ENCODE measurements around the gene TK2.
"Not testable (repeated sequence)": the region's sequence is repeated elsewhere in the genome, so short reads cannot be mapped to it uniquely, and the experiment has no call there.

Gene TK2

DNA sequence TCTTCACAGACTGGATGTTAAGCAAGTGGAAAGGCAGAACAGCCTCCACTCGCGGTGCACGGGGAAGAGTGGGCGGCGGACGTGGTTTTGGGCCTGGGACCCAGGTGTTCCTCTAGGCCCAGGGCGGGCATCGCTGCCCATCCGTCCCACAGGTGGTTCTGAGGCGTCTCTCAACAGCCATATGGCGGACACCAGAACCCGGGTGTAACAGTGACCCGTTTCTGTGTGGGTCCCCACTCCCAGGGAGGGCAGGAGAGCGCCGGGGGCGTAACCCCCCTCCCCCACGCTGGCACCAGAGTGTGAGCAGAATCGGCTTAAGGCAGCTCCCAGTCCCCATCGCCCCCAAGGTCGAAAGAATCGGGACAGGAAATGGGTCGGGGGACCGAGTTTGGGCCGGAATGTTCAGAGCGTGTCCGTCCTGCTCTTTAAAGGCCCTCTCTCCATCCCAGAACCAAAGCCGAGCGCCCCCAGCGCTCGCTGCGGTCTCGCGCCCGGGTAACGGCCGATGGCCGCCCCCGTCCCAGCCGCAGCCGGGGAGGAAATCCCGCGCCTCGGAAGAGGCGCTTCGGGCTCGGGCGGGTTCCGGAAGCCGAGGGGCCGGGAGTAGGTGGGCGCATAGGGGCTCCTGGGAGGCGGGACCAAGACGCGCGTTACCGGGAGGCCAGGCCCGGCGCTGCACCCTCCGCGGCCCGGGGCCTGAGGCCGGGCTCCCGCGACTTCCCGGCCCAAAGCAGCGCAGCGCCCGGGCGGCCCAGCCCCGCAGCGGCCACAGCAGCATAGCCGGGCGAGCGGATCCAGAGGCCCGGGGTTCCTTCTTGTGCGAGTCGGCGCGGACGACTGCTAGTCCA lies at the start of gene TK2:
TK2 (minus strand) TSS at position 839 of the 848 bp plus-strand sequence; CDS start at position 778, 61 bp downstream.
- Histone ChIP-seq H3K9me3 (ENCODE audit: insufficient read depth, low read depth, low read length) (no peaks in the 10 kb centered on the region), H3K27me3 (ENCODE audit: insufficient read depth, low read length) (peaks cover 23% of the 10 kb centered on the region), H3K36me3 (ENCODE audit: insufficient read depth, low read depth, low read length) (no peaks in the 10 kb centered on the region), H3K4me1 (ENCODE audit: insufficient read depth, low read length) (peaks cover 5% of the 10 kb centered on the region; the same call in 1 of the 2 replicates), H3K9ac (ENCODE audit: low read depth, low read length) (peak within 1 kb of the TSS; percentile 86), H3K4me3 (ENCODE audit: low read length) (peak within 1 kb of the TSS; percentile 78), H3K27ac (ENCODE audit: low read length) (peak within 1 kb of the TSS; percentile 16)

DNA sequence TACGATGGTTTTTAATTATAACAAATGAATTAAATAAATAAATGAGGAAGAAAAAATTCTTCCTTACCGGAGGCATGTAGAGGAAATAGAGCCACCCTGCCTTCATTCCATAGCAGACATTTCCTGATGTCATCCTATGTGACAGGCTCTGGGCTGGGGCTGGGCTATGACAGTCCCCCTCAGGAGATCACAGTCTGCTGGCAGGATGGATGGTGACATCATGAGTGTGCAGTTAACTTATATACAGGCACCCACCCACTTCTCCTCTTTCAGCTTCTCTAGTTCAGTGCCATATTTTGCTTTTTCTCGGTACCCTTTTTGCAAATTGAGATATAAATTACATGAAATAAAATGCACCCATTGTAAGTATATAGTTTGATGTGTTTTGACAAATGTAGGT lies 48.2 kb upstream of the TK2 start:
- H3K27me3 ChIP-seq (ENCODE audit: insufficient read depth, low read length), result peaks cover 4% of the 10 kb centered on the region
- no peak overlapping the region for H3K9ac ChIP-seq (ENCODE audit: low read depth, low read length)
- H3K9me3 ChIP-seq (ENCODE audit: insufficient read depth, low read depth, low read length), result no peaks in the 10 kb centered on the region
- no peaks in the 10 kb centered on the region for H3K36me3 ChIP-seq (ENCODE audit: insufficient read depth, low read depth, low read length)
- no peaks in the 10 kb centered on the region for H3K4me1 ChIP-seq (ENCODE audit: insufficient read depth, low read length)
- no peak overlapping the region for H3K27ac ChIP-seq (ENCODE audit: low read length)
- H3K4me3 ChIP-seq (ENCODE audit: low read length), result no peak overlapping the region

DNA sequence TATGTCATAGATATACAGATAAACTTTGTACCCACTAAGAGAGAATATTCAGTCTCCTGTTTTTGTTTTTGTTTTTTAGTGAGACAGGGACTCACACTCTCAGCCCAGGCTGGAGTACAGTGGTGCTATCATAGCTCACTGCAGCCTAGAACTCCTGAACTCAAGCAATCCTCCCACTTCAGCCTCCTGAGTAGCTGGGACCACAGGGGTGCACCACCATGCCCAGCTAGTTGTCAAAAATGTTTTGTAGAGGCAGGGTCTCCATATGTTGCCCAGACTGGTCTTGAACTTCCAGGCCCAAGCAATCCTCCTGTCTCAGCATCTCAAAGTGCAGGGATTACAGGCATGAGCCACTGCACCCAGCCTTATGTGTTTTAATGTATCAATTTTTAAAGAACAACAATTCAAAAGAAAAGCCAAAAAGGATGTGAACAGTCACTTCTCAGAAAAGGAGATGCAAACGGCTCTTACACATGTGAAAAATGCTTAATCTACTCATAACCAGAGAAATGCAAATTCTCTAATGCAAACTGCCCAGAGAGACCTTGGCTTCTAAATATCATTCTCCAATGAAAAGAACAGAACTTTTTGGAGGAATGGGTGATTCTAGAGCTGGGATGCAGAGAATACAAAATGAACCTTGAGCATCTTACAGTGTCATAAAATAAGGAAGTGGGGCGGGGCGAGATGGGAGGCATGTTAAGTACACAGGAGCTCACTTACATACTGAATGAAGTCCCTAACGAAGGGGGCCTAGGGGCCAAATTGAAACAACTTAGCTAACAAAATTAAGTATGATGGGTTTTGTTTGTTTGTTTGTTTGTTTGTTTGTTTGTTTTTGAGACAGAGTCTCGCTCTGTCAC lies 47.3 kb upstream of the TK2 start:
- no peak overlapping the region for H3K4me3 ChIP-seq (ENCODE audit: low read length)
- no peaks in the 10 kb centered on the region for H3K9me3 ChIP-seq (ENCODE audit: insufficient read depth, low read depth, low read length)
- H3K27ac ChIP-seq (ENCODE audit: low read length), result no peak overlapping the region
- H3K27me3 ChIP-seq (ENCODE audit: insufficient read depth, low read length), result no peaks in the 10 kb centered on the region
- H3K4me1 ChIP-seq (ENCODE audit: insufficient read depth, low read length), result no peaks in the 10 kb centered on the region
- no peak overlapping the region for H3K9ac ChIP-seq (ENCODE audit: low read depth, low read length)
- H3K36me3 ChIP-seq (ENCODE audit: insufficient read depth, low read depth, low read length), result no peaks in the 10 kb centered on the region

DNA sequence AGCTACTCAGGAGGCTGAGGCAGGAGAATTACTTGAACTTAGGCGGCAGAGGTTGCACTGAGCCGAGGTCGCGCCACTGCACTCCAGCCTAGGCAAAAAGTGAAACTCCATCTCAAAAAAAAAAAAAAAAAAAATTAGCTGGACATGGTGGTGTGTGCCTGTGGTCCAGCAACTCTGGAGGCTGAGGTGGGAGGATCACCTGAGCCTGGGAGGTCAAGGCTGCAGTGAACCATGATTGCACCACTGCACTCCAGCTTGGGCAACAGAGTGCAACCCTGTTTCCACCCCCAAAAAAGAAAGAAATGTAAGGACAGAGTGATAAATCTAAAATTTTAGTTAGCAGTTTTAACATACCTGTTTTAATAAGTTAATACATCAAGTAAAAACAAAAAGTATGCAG lies 46.6 kb upstream of the TK2 start:
- H3K9me3 ChIP-seq (ENCODE audit: insufficient read depth, low read depth, low read length); H3K4me1 ChIP-seq (ENCODE audit: insufficient read depth, low read length); H3K36me3 ChIP-seq (ENCODE audit: insufficient read depth, low read depth, low read length); H3K27ac ChIP-seq (ENCODE audit: low read length); H3K9ac ChIP-seq (ENCODE audit: low read depth, low read length); H3K27me3 ChIP-seq (ENCODE audit: insufficient read depth, low read length); H3K4me3 ChIP-seq (ENCODE audit: low read length): not testable (repeated sequence)

DNA sequence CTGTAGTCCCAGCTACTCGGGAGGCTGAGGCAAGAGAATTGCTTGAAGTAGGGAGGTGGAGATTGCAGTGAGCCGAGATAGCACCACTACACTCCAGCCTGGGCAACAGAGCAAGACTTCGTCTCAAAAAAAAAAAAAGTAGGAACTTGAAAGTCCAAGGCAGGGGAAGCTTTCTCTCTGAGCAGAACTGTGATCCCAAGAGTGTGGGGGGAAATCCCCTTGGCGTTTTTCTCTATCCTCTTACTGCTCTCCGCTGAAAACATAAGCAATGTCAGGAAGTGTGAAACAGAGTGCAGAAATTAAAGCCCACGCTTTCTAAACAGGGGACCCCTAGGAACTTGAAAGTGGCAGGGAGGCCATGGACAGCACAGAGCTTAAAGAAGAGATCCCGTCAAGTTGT lies 44.8 kb upstream of the TK2 start:
- no peak overlapping the region for H3K4me3 ChIP-seq (ENCODE audit: low read length)

DNA sequence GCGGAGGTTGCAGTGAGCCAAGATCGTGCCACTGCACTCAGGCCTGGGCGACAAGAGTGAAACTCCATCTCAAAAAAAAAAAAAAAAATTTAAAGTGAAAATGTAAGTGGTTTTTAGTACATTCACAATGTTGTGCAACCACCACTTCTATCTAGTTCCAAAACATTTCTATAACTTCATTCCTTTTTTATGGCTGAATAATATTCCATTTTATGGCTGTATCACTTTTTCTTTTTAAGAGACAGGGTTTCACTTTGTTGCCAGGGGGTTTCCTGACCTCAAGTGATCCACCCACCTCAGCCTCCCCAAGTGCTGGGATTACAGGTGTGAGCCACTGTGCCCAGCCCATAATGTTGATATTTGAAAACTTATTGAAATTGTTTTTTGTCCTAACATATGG lies 42.9 kb upstream of the TK2 start:
- no peak overlapping the region for H3K9ac ChIP-seq (ENCODE audit: low read depth, low read length)
- no peak overlapping the region for H3K27ac ChIP-seq (ENCODE audit: low read length)
- no peaks in the 10 kb centered on the region for H3K36me3 ChIP-seq (ENCODE audit: insufficient read depth, low read depth, low read length)
- no peak overlapping the region for H3K4me3 ChIP-seq (ENCODE audit: low read length)
- H3K27me3 ChIP-seq (ENCODE audit: insufficient read depth, low read length), result no peaks in the 10 kb centered on the region
- H3K4me1 ChIP-seq (ENCODE audit: insufficient read depth, low read length), result no peaks in the 10 kb centered on the region
- no peaks in the 10 kb centered on the region for H3K9me3 ChIP-seq (ENCODE audit: insufficient read depth, low read depth, low read length)

More for the DNA sequence above, 44.8 kb upstream of the TK2 start:
- Histone ChIP-seq H3K9me3 (ENCODE audit: insufficient read depth, low read depth, low read length) (no peaks in the 10 kb centered on the region), H3K27ac (ENCODE audit: low read length) (no peak overlapping the region), H3K27me3 (ENCODE audit: insufficient read depth, low read length) (no peaks in the 10 kb centered on the region), H3K36me3 (ENCODE audit: insufficient read depth, low read depth, low read length) (no peaks in the 10 kb centered on the region), H3K9ac (ENCODE audit: low read depth, low read length) (no peak overlapping the region), H3K4me1 (ENCODE audit: insufficient read depth, low read length) (no peaks in the 10 kb centered on the region)

DNA sequence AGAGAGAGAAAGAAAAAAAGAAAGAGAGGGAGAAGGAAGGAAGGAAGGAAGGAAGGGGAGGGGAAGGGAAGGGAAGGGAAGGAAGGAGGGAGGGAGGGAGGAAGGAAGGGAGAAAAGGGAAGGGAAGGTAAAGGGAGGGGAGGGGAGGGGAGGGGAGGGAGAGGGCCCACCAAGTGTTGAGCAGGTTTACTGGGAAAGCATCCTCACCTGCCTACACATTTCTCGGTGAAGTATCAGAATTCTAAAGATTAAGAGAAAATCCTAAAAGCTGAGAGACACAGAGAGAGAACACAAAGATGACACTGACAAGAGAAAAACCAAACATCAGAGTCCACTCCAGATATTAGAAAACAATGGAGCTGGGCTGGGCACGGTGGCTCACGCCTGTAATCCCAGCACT lies 42.3 kb upstream of the TK2 start:
- Histone ChIP-seq H3K9me3 (ENCODE audit: insufficient read depth, low read depth, low read length) (no peaks in the 10 kb centered on the region), H3K4me1 (ENCODE audit: insufficient read depth, low read length) (no peaks in the 10 kb centered on the region), H3K36me3 (ENCODE audit: insufficient read depth, low read depth, low read length) (no peaks in the 10 kb centered on the region), H3K9ac (ENCODE audit: low read depth, low read length) (no peak overlapping the region), H3K27ac (ENCODE audit: low read length) (no peak overlapping the region), H3K27me3 (ENCODE audit: insufficient read depth, low read length) (no peaks in the 10 kb centered on the region), H3K4me3 (ENCODE audit: low read length) (no peak overlapping the region)

DNA sequence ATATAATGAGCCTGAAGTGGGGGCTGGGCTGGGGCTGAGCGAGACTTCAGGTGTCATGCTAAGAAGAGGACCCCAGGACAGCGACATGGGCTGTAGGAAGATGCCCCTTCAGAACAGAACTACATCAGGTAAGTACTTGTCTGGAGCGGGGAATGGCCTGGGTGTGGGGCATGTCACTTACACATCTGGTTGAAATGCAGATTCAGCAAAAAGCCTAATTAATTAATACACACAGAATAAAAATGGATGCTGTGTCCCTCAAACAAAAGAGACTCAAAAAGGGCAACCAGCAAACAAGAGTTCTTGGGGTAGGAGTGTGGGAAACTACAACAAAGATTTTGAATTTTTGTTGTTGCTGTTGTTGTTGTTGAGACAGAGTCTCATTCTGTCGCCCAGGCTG lies 41.1 kb upstream of the TK2 start:
- Histone ChIP-seq H3K4me3 (ENCODE audit: low read length) (no peak overlapping the region), H3K36me3 (ENCODE audit: insufficient read depth, low read depth, low read length) (no peaks in the 10 kb centered on the region), H3K9ac (ENCODE audit: low read depth, low read length) (no peak overlapping the region; the same call in 1 of the 2 replicates), H3K9me3 (ENCODE audit: insufficient read depth, low read depth, low read length) (no peaks in the 10 kb centered on the region), H3K27ac (ENCODE audit: low read length) (no peak overlapping the region), H3K27me3 (ENCODE audit: insufficient read depth, low read length) (no peaks in the 10 kb centered on the region), H3K4me1 (ENCODE audit: insufficient read depth, low read length) (no peaks in the 10 kb centered on the region; the same call in 1 of the 2 replicates)

DNA sequence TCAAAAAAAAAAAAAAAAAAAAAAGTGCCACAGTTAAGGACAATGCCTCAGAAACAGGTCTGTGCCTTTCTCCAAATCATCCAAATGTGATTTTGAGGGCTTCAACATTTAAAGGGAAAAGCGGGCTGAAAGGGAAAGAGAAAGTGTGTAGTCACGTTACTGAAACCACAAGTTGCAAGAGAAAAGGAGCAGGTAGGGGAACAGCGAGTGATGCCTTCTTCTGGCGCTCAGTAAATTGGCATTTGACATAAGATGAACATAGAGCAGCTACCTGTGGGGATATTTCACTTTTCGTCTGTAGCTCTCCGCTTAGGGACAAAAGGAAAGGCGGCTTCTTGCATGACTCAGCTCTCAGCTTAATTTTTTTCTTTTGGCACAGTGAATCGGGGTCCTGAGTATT lies 40.4 kb upstream of the TK2 start:
- H3K4me3 ChIP-seq (ENCODE audit: low read length), result no peak overlapping the region
- H3K27me3 ChIP-seq (ENCODE audit: insufficient read depth, low read length), result no peaks in the 10 kb centered on the region
- H3K27ac ChIP-seq (ENCODE audit: low read length), result no peak overlapping the region
- H3K9me3 ChIP-seq (ENCODE audit: insufficient read depth, low read depth, low read length), result no peaks in the 10 kb centered on the region
- H3K4me1 ChIP-seq (ENCODE audit: insufficient read depth, low read length), result no peaks in the 10 kb centered on the region; the same call in 1 of the 2 replicates
- H3K36me3 ChIP-seq (ENCODE audit: insufficient read depth, low read depth, low read length), result no peaks in the 10 kb centered on the region
- no peak overlapping the region for H3K9ac ChIP-seq (ENCODE audit: low read depth, low read length)

DNA sequence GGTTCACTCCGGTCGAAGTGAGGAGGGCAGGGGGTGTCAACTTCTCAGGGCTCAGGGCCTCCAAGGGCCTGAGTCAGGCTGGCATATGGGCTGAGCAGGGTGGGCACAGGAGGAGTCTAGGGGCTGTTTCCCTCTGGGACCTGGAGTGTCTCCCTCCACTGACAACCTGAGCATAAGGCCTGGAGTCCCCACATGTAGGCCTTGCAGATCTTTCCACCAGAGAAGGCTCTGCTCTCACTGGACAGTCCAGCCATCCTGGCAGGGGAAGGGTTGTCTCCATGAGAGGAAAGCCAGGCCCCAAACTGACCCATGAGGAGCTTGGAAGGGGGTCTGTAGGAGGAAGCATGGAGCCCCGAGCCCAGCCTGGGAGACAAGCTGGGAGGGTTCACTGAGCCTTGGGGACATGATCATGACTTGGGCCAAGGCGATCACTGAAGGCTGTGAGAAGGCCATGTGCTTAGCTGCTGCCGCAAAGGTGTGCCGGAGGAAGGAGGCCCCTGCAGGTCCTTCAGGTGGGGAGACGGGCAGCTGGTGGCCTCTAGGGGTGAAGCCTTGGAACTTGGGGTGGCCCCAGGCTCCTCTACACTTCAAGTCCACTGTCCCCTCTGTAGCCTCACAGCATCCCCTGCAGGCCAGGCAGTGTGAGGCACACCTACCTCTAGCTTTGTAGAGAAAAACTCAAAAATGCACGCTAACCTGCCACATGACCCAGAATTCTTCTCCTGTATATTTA lies 39.2 kb upstream of the TK2 start:
- H3K36me3 ChIP-seq (ENCODE audit: insufficient read depth, low read depth, low read length), result no peaks in the 10 kb centered on the region
- H3K9me3 ChIP-seq (ENCODE audit: insufficient read depth, low read depth, low read length), result no peaks in the 10 kb centered on the region
- no peak overlapping the region for H3K27ac ChIP-seq (ENCODE audit: low read length)
- no peak overlapping the region for H3K9ac ChIP-seq (ENCODE audit: low read depth, low read length)
- no peaks in the 10 kb centered on the region for H3K27me3 ChIP-seq (ENCODE audit: insufficient read depth, low read length)
- H3K4me3 ChIP-seq (ENCODE audit: low read length), result no peak overlapping the region
- H3K4me1 ChIP-seq (ENCODE audit: insufficient read depth, low read length), result no peaks in the 10 kb centered on the region; the same call in 1 of the 2 replicates

DNA sequence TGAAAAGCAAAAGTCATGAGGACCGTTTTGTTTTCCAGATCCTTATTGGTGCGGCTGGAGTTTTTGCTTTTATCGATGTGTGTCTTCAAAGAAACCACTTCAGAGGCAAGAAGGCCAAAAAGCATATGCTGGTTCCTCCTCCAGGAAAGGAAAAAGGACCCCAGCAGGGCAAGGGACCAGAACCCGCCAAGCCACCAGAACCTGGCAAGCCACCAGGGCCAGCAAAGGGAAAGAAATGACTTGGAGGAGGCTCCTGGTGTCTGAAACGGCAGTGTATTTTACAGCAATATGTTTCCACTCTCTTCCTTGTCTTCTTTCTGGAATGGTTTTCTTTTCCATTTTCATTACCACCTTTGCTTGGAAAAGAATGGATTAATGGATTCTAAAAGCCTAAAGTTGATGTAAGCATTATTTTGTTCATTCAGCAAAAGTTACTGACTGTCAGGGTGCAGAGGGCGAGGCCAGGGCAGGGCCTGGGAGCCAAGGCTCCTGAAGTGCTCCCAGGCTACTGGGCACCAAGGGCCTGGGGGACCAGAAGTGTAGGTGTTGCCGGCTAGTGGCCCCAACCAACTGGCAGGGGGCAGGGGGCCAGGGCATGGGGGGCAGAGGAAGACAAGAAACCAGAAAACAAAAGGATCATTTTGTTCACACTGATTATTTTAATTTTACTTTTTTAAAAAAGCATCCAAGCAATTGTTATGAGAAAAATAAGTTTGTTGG lies 38.1 kb upstream of the TK2 start:
- Histone ChIP-seq H3K9me3 (ENCODE audit: insufficient read depth, low read depth, low read length) (no peaks in the 10 kb centered on the region), H3K27me3 (ENCODE audit: insufficient read depth, low read length) (no peaks in the 10 kb centered on the region), H3K27ac (ENCODE audit: low read length) (no peak overlapping the region), H3K36me3 (ENCODE audit: insufficient read depth, low read depth, low read length) (no peaks in the 10 kb centered on the region), H3K9ac (ENCODE audit: low read depth, low read length) (no peak overlapping the region), H3K4me3 (ENCODE audit: low read length) (no peak overlapping the region), H3K4me1 (ENCODE audit: insufficient read depth, low read length) (no peaks in the 10 kb centered on the region; the same call in 1 of the 2 replicates)

Measured in iPS-20b (cell line).